Endodermal cell (in vitro differentiated cells): ENCODE measurements around the gene PREP. TPM values are rescaled to one million over a fixed set of nuclear protein-coding genes. Genes with fewer than 3 reads are reported as not detected.

ENCODE experiments used
- DNase-seq: peaks from one replicate; pipeline ENCODE4 v3.0.0-alpha.2; 2017
- H3K27ac ChIP-seq: 2 replicates; pipeline ENCODE4 v1.5.1; 2013; ENCODE audit warnings: mild to moderate bottlenecking, low read depth, low read length, moderate library complexity
- H3K27me3 ChIP-seq: 2 replicates; pipeline ENCODE4 v1.6.1; 2013; ENCODE audit warnings: mild to moderate bottlenecking, low read length, moderate library complexity; ENCODE audit not compliant: insufficient read depth, control insufficient read depth, poor library complexity, severe bottlenecking
- H3K36me3 ChIP-seq: 2 replicates; pipeline ENCODE4 v1.7.0; 2013; ENCODE audit warnings: mild to moderate bottlenecking, low read length, moderate library complexity; ENCODE audit not compliant: control insufficient read depth, insufficient read depth
- H3K4me1 ChIP-seq: one replicate; pipeline ENCODE4 v1.7.0; 2013; ENCODE audit warnings: low read length; ENCODE audit not compliant: control insufficient read depth, insufficient read depth
- H3K4me3 ChIP-seq: 2 replicates; pipeline ENCODE4 v1.5.1; 2013; ENCODE audit warnings: mild to moderate bottlenecking, low read length, moderate library complexity
- H3K9ac ChIP-seq: 2 replicates; pipeline ENCODE4 v1.6.1; 2013; ENCODE audit warnings: mild to moderate bottlenecking, low read length, moderate library complexity; ENCODE audit not compliant: poor library complexity, severe bottlenecking; ENCODE audit errors: extremely low read depth
- H3K9me3 ChIP-seq: 2 replicates; pipeline ENCODE4 v1.6.1; 2013; ENCODE audit warnings: mild to moderate bottlenecking, low read length, moderate library complexity; ENCODE audit not compliant: control insufficient read depth
- H3K27ac Mint-ChIP-seq: 2 replicates; pipeline ENCODE4 v1.8.0; 2020; ENCODE audit warnings: mixed read lengths
- H3K27me3 Mint-ChIP-seq: 2 replicates; pipeline ENCODE4 v1.8.0; 2021; ENCODE audit warnings: mild to moderate bottlenecking, mixed read lengths; ENCODE audit not compliant: insufficient read depth
- H3K36me3 Mint-ChIP-seq: 2 replicates; pipeline ENCODE4 v1.8.0; 2020; ENCODE audit warnings: low read depth, mixed read lengths
- H3K4me1 Mint-ChIP-seq: 2 replicates; pipeline ENCODE4 v1.8.0; 2020; ENCODE audit warnings: mixed read lengths
- H3K4me3 Mint-ChIP-seq: 2 replicates; pipeline ENCODE4 v1.8.0; 2020; ENCODE audit warnings: mild to moderate bottlenecking, moderate library complexity, mixed read lengths
- H3K9me3 Mint-ChIP-seq: 2 replicates; pipeline ENCODE4 v1.8.0; 2020; ENCODE audit warnings: mild to moderate bottlenecking, mixed read lengths
- CTCF ChIP-seq: fragments of 200-600 bp; sonication (generic); conservative IDR thresholded peaks from 2 replicates; pipeline ENCODE4 v1.5.0; 2021; ENCODE audit warnings: antibody characterized with exemption, mild to moderate bottlenecking
- WGBS, 2 experiments: methylation state at CpG; one replicate each; pipeline versions ENCODE4 v1.1.5 to v1.1.7; 2013; ENCODE audit warnings: missing lambda C conversion rate in 2 of 2, mixed read lengths in 1 of 2; ENCODE audit not compliant: insufficient coverage in 1 of 2, insufficient read length in 1 of 2; 5-methylcytosine and 5-hydroxymethylcytosine counted together
- total RNA-seq, 2 donors: library from RNA; stranded (reverse); fragmentation: NEBNext Ultra II Directional in 1 of 2; extraction: Animal tissue kit (Norgen Biotek cat#: 25700) in 1 of 2; gene quantifications; 2 replicates in 1 of 2; 3 replicates in 1 of 2; pipeline ENCODE4 v1.2.1, GENCODE V29; 2021

PREP gene
- total RNA-seq, 2 donors from 2014 or later = 42.9 to 52.2 TPM

GRCh38 chr6:105370351-105370750 lies 32.5 kb downstream of the PREP start:
- Histone ChIP-seq H3K9me3 (no peaks in the 10 kb centered on the region), H3K4me3 (no peak overlapping the region), H3K27me3 (no peaks in the 10 kb centered on the region), H3K9ac (no peak overlapping the region), H3K36me3 (peaks cover 68% of the 10 kb centered on the region), H3K4me1 (no peaks in the 10 kb centered on the region), H3K27ac (no peak overlapping the region)
- Mint-ChIP-seq H3K4me3 (no peak overlapping the region), H3K36me3 (peaks cover 42% of the 10 kb centered on the region), H3K4me1 (no peaks in the 10 kb centered on the region), H3K9me3 (no peaks in the 10 kb centered on the region), H3K27me3 (no peaks in the 10 kb centered on the region), H3K27ac (no peak overlapping the region)
- DNase-seq = no peak
- TF ChIP-seq CTCF = no peak
- 94% methylated on average over 1 of the region's 1 CpG; no CpG with 5 or more reads in 1 of the 2 experiments for whole genome bisulfite sequencing, 2 experiments

- peak overlapping the region; percentile 27 for H3K27ac Mint-ChIP-seq
- H3K4me1 Mint-ChIP-seq = no peaks in the 10 kb centered on the region
- WGBS, 2 experiments = 90% methylated on average over 1 of the region's 1 CpG; no CpG with 5 or more reads in 1 of the 2 experiments
- Histone ChIP-seq H3K27ac (no peak overlapping the region), H3K9ac (no peak overlapping the region), H3K27me3 (no peaks in the 10 kb centered on the region), H3K9me3 (no peaks in the 10 kb centered on the region), H3K4me1 (no peaks in the 10 kb centered on the region), H3K4me3 (no peak overlapping the region), H3K36me3 (peaks cover 63% of the 10 kb centered on the region)
- no peaks in the 10 kb centered on the region for H3K27me3 Mint-ChIP-seq
- DNase-seq = no peak
- H3K4me3 Mint-ChIP-seq = no peak overlapping the region
- peaks cover 39% of the 10 kb centered on the region for H3K36me3 Mint-ChIP-seq
- no peak for TF ChIP-seq CTCF
- no peaks in the 10 kb centered on the region for H3K9me3 Mint-ChIP-seq
Measured at GRCh38 chr6:105369145-105369544, 33.7 kb downstream of the PREP start.

GRCh38 chr6:105364243-105364642 lies 38.6 kb downstream of the PREP start:
- no peak for DNase-seq
- H3K27ac ChIP-seq = no peak overlapping the region
- WGBS, 2 experiments = 89 to 93% methylated on average over 7 to 11 of the region's 11 CpGs
- H3K36me3 ChIP-seq = peaks cover 43% of the 10 kb centered on the region
- no peak overlapping the region for H3K27ac Mint-ChIP-seq
- TF ChIP-seq CTCF = no peak
- no peaks in the 10 kb centered on the region for H3K9me3 ChIP-seq
- no peaks in the 10 kb centered on the region for H3K4me1 ChIP-seq
- H3K27me3 ChIP-seq = no peaks in the 10 kb centered on the region
- no peak overlapping the region for H3K9ac ChIP-seq
- H3K27me3 Mint-ChIP-seq = no peaks in the 10 kb centered on the region
- H3K4me1 Mint-ChIP-seq = peaks cover 3% of the 10 kb centered on the region
- no peak overlapping the region for H3K4me3 ChIP-seq
- no peak overlapping the region for H3K4me3 Mint-ChIP-seq
- H3K9me3 Mint-ChIP-seq = no peaks in the 10 kb centered on the region
- peaks cover 25% of the 10 kb centered on the region for H3K36me3 Mint-ChIP-seq
